BJ (cell line): ENCODE results near the gene HEATR1. TPM values are rescaled to one million over a fixed set of nuclear protein-coding genes. Genes with fewer than 3 reads are reported as not detected.
"Not testable (repeated sequence)": the region's sequence is repeated elsewhere in the genome, so short reads cannot be mapped to it uniquely, and the experiment has no call there.

Experiments used
- CTCF ChIA-PET: fragments of 350-600 bp; formaldehyde crosslinking; extraction: SDS; loops from one replicate; lab custom pipeline; 2021; ENCODE audit warnings: antibody characterized with exemption, inconsistent platforms; lab: Yijun Ruan, JAX
- POLR2A ChIA-PET: fragments of 300-600 bp; sonication (Branson Sonifier 250); formaldehyde crosslinking; extraction: SDS; loops from one replicate; lab custom pipeline; 2021; ENCODE audit warnings: antibody characterized with exemption; lab: Charles Lee
- DNase-seq: peaks from one replicate; pipeline ENCODE4 v3.0.0-alpha.2; 2011; ENCODE audit warnings: low read depth
- H3K27me3 ChIP-seq: 2 replicates; pipeline ENCODE4 v1.6.0; 2011; ENCODE audit warnings: low read length; ENCODE audit not compliant: control insufficient read depth, insufficient read depth
- H3K36me3 ChIP-seq: 2 replicates; pipeline ENCODE4 v1.5.1; 2011; ENCODE audit warnings: low read length; ENCODE audit not compliant: control insufficient read depth, insufficient read depth
- H3K4me3 ChIP-seq: 2 replicates; pipeline ENCODE4 v1.5.1; 2011; ENCODE audit warnings: low read depth, mild to moderate bottlenecking, control low read depth, low read length
- CTCF ChIP-seq: IDR thresholded peaks from 2 replicates; pipeline ENCODE4 v1.5.1; 2011; ENCODE audit warnings: low read depth, mild to moderate bottlenecking, control low read depth, inconsistent platforms, low read length, moderate library complexity; ENCODE audit not compliant: insufficient read depth
- polyA plus RNA-seq: library from polyadenylated mRNA; depleted of rRNA; stranded (reverse); fragments of >200 nt; gene quantifications from 2 replicates; pipeline ENCODE4 v1.2.3, GENCODE V29; 2011

The HEATR1 gene
- polyA plus RNA-seq, 1 experiment: 11.4 TPM

- DNase-seq: no peak
- CTCF ChIA-PET: interaction anchor here (1.1 kb wide), 1 partner anchor 19 kb away, joined by 3 read pairs; no protein-coding TSS in a partner anchor
- Histone ChIP-seq H3K27me3 (no peaks in the 10 kb centered on the region), H3K4me3 (no peak overlapping the region), H3K36me3 (peaks cover 10% of the 10 kb centered on the region; the same call in 1 of the 2 replicates)
- no peak for TF ChIP-seq CTCF
- POLR2A ChIA-PET: no interaction called here
These were observed 25.7 kb downstream of the HEATR1 start for GRCh38 chr1:236578661-236579060.

- H3K4me3 ChIP-seq, POLR2A ChIA-PET, H3K27me3 ChIP-seq, H3K36me3 ChIP-seq, DNase-seq, CTCF ChIA-PET: not testable (repeated sequence)
These were observed 27.3 kb downstream of the HEATR1 start for GRCh38 chr1:236577041-236577440.

DNA sequence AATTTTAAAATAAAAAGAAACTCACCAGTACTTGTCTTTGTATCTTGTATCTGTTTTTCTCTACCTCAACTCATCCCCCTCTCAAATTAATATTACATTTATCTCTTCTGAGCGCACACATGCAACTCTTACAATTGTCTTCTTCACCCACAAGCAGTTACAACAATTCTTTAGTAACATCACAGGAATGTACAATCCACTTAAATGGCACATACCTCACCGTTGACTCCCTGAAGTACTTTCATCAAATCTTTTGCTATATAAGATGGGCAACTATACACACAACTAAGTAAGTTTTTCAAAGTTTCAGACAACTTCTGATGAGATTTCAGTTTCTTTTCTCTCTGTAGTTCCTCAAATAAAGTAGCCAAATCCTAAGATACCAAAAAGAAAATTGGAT lies 28.3 kb downstream of the HEATR1 start:
- TF ChIP-seq CTCF: no peak
- no peak overlapping the region for H3K4me3 ChIP-seq
- CTCF ChIA-PET: interaction anchor here (0.8 to 1.6 kb wide), 2 partner anchors 12 to 56 kb away, joined by 3 to 4 read pairs; no protein-coding TSS in a partner anchor

DNA sequence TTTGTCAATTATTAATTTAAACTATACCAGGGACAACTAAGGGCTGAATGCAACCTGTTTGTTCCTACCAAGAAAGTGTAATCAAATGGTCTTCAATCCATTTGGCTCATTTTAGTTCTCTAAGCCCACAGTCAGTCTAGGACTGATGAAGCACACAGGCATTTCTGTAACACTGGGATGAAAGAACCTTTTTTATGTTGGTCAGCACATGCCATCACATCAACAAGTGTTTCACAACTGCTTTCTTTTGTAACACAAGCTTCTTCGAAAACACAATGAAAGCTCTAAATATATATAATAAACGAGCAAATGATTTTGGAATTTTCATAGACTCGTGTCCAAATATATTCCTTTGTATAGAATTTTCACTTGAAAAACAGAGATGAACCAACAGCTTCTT lies 28.8 kb downstream of the HEATR1 start:
- no peak for TF ChIP-seq CTCF
- H3K27me3 ChIP-seq: no peaks in the 10 kb centered on the region
- H3K36me3 ChIP-seq: peaks cover 6% of the 10 kb centered on the region
- DNase-seq: no peak
- CTCF ChIA-PET: interaction anchor here (1.0 to 1.6 kb wide), 2 partner anchors 12 to 470 kb away, joined by 4 read pairs; no protein-coding TSS in a partner anchor
- no peak overlapping the region for H3K4me3 ChIP-seq
- POLR2A ChIA-PET: no interaction called here

More for the DNA sequence above, 28.3 kb downstream of the HEATR1 start:
- POLR2A ChIA-PET: no interaction called here
- Histone ChIP-seq H3K36me3 (peaks cover 6% of the 10 kb centered on the region), H3K27me3 (no peaks in the 10 kb centered on the region)
- DNase-seq: no peak

DNA sequence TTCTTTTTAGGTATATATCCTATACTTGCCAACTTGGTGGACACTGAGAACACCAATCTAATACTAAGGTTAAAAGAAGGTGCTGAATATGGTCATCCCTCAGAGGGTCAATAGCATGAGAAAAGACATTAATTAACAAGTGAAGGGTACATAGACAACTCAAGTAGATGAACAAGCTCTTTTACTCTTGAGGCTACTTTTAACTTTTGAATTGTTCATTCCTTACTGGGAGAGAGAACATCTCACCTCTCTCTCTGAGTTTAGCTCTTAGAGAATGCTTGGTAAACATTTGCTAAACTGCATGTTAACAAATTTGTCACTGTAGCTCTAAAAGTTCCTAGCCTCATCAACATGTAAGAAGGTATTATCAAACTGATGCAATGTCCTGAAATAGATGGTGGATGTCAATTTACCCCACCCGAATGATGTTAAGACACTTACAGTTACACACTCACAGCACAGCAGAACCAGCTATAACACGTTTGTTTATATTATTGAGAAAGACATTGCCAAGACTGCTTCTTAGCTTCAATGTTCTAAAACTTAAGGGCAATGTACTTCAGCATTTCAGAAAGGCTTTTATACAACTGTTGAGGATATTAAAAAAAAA lies 35.9 kb downstream of the HEATR1 start:
- ChIA-PET POLR2A (no interaction called here), CTCF (no interaction called here)
- DNase-seq: no peak
- Histone ChIP-seq H3K4me3 (no peak overlapping the region), H3K27me3 (no peaks in the 10 kb centered on the region), H3K36me3 (peaks cover 2% of the 10 kb centered on the region)
- no peak for TF ChIP-seq CTCF
